Measurements from ENCODE around the gene PTGFRN.

PTGFRN gene

GRCh38 chr1:117008656-117009055 is 98.9 kb downstream of the PTGFRN start:
- no peak for DNase-seq

- no peak for DNase-seq
Measured at GRCh38 chr1:117009132-117009531, 99.4 kb downstream of the PTGFRN start.

GRCh38 chr1:117010310-117010969 is 100.7 kb downstream of the PTGFRN start:
- DNase-seq: no peak

GRCh38 chr1:117011334-117011733 is 101.6 kb downstream of the PTGFRN start:
- no peak for DNase-seq

- DNase-seq: no peak
Measured at GRCh38 chr1:117013309-117013858, 103.7 kb downstream of the PTGFRN start.

GRCh38 chr1:117014209-117014608 is 104.5 kb downstream of the PTGFRN start:
- DNase-seq: no peak

- no peak for DNase-seq
Measured at GRCh38 chr1:117015724-117016123, 106.0 kb downstream of the PTGFRN start.

GRCh38 chr1:117017062-117017461 is 107.3 kb downstream of the PTGFRN start:
- no peak for DNase-seq

GRCh38 chr1:117017648-117018047 is 107.9 kb downstream of the PTGFRN start:
- no peak for DNase-seq

- no peak for DNase-seq
Measured at GRCh38 chr1:117020526-117021156, 110.9 kb downstream of the PTGFRN start.

GRCh38 chr1:117022114-117022513 is 112.4 kb downstream of the PTGFRN start:
- no peak for DNase-seq

GRCh38 chr1:117025568-117025967 is 115.9 kb downstream of the PTGFRN start:
- DNase-seq: no peak

GRCh38 chr1:117026361-117026760 is 116.6 kb downstream of the PTGFRN start:
- no peak for DNase-seq

GRCh38 chr1:117029685-117030084 is 120.0 kb downstream of the PTGFRN start:
- DNase-seq: no peak

GRCh38 chr1:117030271-117030877 is 120.7 kb downstream of the PTGFRN start:
- no peak for DNase-seq

GRCh38 chr1:117032266-117032665 is 122.5 kb downstream of the PTGFRN start:
- no peak for DNase-seq

- DNase-seq: no peak
Measured at GRCh38 chr1:117032681-117033539, 123.2 kb downstream of the PTGFRN start.

- DNase-seq: no peak
Measured at GRCh38 chr1:117033772-117034171, 124.1 kb downstream of the PTGFRN start.

GRCh38 chr1:117034791-117035290 is 125.1 kb downstream of the PTGFRN start:
- DNase-seq: no peak

- DNase-seq: no peak
Measured at GRCh38 chr1:117036018-117036461, 126.3 kb downstream of the PTGFRN start.

GRCh38 chr1:117037802-117038201 is 128.1 kb downstream of the PTGFRN start:
- no peak for DNase-seq

- DNase-seq: no peak
Measured at GRCh38 chr1:117038236-117038635, 128.5 kb downstream of the PTGFRN start.
